ENCODE measurements around the gene CTU1. TPM values are rescaled to one million over a fixed set of nuclear protein-coding genes. Genes with fewer than 3 reads are reported as not detected.

CTU1 gene
- total RNA-seq, 3 donors from 2014 or later, result 4.3 to 8.1 (median 4.8) TPM

- intact Hi-C loops (cut with DNase I, micrococcal nuclease), result no loop called here
- Histone ChIP-seq H3K36me3 (ENCODE audit: low read depth) (no peaks in the 10 kb centered on the region), H3K4me1 (ENCODE audit: low read depth) (peaks cover 4% of the 10 kb centered on the region), H3K4me3 (no peak overlapping the region), H3K9me3 (no peaks in the 10 kb centered on the region)
- DNase-seq (no peak), ATAC-seq (no peak)
- TF ChIP-seq, protein P1, sequence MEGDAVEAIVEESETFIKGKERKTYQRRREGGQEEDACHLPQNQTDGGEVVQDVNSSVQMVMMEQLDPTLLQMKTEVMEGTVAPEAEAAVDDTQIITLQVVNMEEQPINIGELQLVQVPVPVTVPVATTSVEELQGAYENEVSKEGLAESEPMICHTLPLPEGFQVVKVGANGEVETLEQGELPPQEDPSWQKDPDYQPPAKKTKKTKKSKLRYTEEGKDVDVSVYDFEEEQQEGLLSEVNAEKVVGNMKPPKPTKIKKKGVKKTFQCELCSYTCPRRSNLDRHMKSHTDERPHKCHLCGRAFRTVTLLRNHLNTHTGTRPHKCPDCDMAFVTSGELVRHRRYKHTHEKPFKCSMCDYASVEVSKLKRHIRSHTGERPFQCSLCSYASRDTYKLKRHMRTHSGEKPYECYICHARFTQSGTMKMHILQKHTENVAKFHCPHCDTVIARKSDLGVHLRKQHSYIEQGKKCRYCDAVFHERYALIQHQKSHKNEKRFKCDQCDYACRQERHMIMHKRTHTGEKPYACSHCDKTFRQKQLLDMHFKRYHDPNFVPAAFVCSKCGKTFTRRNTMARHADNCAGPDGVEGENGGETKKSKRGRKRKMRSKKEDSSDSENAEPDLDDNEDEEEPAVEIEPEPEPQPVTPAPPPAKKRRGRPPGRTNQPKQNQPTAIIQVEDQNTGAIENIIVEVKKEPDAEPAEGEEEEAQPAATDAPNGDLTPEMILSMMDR (IDR thresholded peaks at IDR 0.05), result no peak
Observed at GRCh38 chr19:51098365-51099046, 9.7 kb downstream of the CTU1 start.

- TF ChIP-seq, protein P1 (IDR thresholded peaks at IDR 0.05), result no peak
- Histone ChIP-seq H3K9me3 (no peaks in the 10 kb centered on the region), H3K4me3 (no peak overlapping the region), H3K4me1 (ENCODE audit: low read depth) (peaks cover 4% of the 10 kb centered on the region), H3K36me3 (ENCODE audit: low read depth) (no peaks in the 10 kb centered on the region)
- intact Hi-C loops (cut with DNase I, micrococcal nuclease), result no loop called here
- DNase-seq (no peak), ATAC-seq (no peak)
Observed at GRCh38 chr19:51097796-51098195, 10.4 kb downstream of the CTU1 start.

- intact Hi-C loops (cut with DNase I, micrococcal nuclease), result no loop called here
- no peaks in the 10 kb centered on the region for H3K9me3 ChIP-seq
- TF ChIP-seq, protein P1 (IDR thresholded peaks at IDR 0.05), result peak; percentile 19
- no peak overlapping the region for H3K4me3 ChIP-seq
- peak; percentile 62 to 75 (median 71) for DNase-seq
- H3K36me3 ChIP-seq (ENCODE audit: low read depth), result no peaks in the 10 kb centered on the region
- ATAC-seq, result peak; percentile 79
- H3K4me1 ChIP-seq (ENCODE audit: low read depth), result peaks cover 5% of the 10 kb centered on the region
Observed at GRCh38 chr19:51097166-51097738, 11.0 kb downstream of the CTU1 start.

GRCh38 chr19:51096473-51097165 is 11.6 kb downstream of the CTU1 start:
- Histone ChIP-seq H3K9me3 (no peaks in the 10 kb centered on the region), H3K36me3 (ENCODE audit: low read depth) (no peaks in the 10 kb centered on the region), H3K4me3 (no peak overlapping the region), H3K4me1 (ENCODE audit: low read depth) (peaks cover 2% of the 10 kb centered on the region)
- DNase-seq (no peak), ATAC-seq (no peak)
- TF ChIP-seq, protein P1 (IDR thresholded peaks at IDR 0.05), result no peak
- intact Hi-C loops (cut with DNase I, micrococcal nuclease), result no loop called here

GRCh38 chr19:51094696-51095279 is 13.4 kb downstream of the CTU1 start:
- TF ChIP-seq, protein P1 (IDR thresholded peaks at IDR 0.05), result no peak
- Histone ChIP-seq H3K36me3 (ENCODE audit: low read depth) (no peaks in the 10 kb centered on the region), H3K4me3 (no peak overlapping the region), H3K9me3 (no peaks in the 10 kb centered on the region), H3K4me1 (ENCODE audit: low read depth) (peaks cover 2% of the 10 kb centered on the region)
- no peak for ATAC-seq
- DNase-seq, result no peak
- intact Hi-C loops (cut with DNase I, micrococcal nuclease), result no loop called here
